K562 (cell line): Measurements from ENCODE around the gene USP24. TPM values are rescaled to one million over a fixed set of nuclear protein-coding genes. Genes with fewer than 3 reads are reported as not detected.

Source experiments
- ATAC-seq: fragments of 200-7000 bp; cut with Tn5 transposase; 3 replicates; pipeline ENCODE4 v1.9.1; 2020; ENCODE audit warnings: moderate library complexity
- BruUV-seq: library from RNA; stranded (reverse); fragments of 400-500 nt; replicated peaks from 2 replicates; lab custom pipeline; 2021; lab: Mats Ljungman, UMichigan
- CTCF ChIA-PET: fragments of 300-600 bp; formaldehyde crosslinking; extraction: SDS; loops from one replicate; lab custom pipeline; 2021; ENCODE audit warnings: low intra/inter-chr PET ratio; lab: Yijun Ruan, JAX
- POLR2A ChIA-PET: fragments of 300-600, 350-650 bp; sonication (Branson Sonifier 250); formaldehyde crosslinking; extraction: SDS; loops from one replicate; lab custom pipeline; 2021; ENCODE audit warnings: antibody characterized with exemption, inconsistent platforms; lab: Yijun Ruan, JAX
- DNase-seq, 4 experiments: peaks; one replicate each; pipeline versions ENCODE4 v3.0.0 to v3.0.0-alpha.2; 2011 to 2018; ENCODE audit warnings: low spot score in 3 of 4, mixed read lengths in 3 of 4; ENCODE audit errors: extremely low read depth in 1 of 4
- FAIRE-seq: peaks from 2 replicates; lab custom pipeline; 2011; peaks lifted over from hg19 to GRCh38; lab: Jason Lieb, UNC
- H2AFZ ChIP-seq: 2 replicates; pipeline ENCODE4 v1.6.0; 2011; ENCODE audit warnings: low read depth, low read length, control low read depth, inconsistent platforms
- H3K27ac ChIP-seq: fragments of 200-600 bp; 3 replicates; pipeline ENCODE4 v1.8.0; 2011; ENCODE audit warnings: low read depth, mild to moderate bottlenecking, control low read depth, inconsistent platforms, low read length, moderate library complexity, mixed read lengths; ENCODE audit errors: extremely low read depth
- H3K27me3 ChIP-seq, 2 experiments: fragments of 300-600 bp in 1 of 2; 2 replicates in 1 of 2; 3 replicates in 1 of 2; pipeline versions ENCODE4 v1.6.0 to v1.8.0; 2011; ENCODE audit warnings: inconsistent platforms in 2 of 2, low read length in 2 of 2, mild to moderate bottlenecking in 1 of 2, mixed read lengths in 1 of 2, moderate library complexity in 1 of 2; ENCODE audit not compliant: control insufficient read depth in 2 of 2, insufficient read depth in 2 of 2
- H3K36me3 ChIP-seq: fragments of 300-600 bp; 3 replicates; pipeline ENCODE4 v1.8.0; 2011; ENCODE audit warnings: mild to moderate bottlenecking, low read length, inconsistent platforms; ENCODE audit not compliant: control insufficient read depth, insufficient read depth
- H3K4me1 ChIP-seq, 2 experiments: fragments of 200-600 bp in 1 of 2; replicated peaks in 1 of 2; 2 replicates in 1 of 2; 3 replicates in 1 of 2; pipeline versions ENCODE4 v1.5.1 to v1.8.0; 2011; ENCODE audit warnings: inconsistent platforms in 2 of 2, low read length in 2 of 2, mild to moderate bottlenecking in 1 of 2, mixed read lengths in 1 of 2, moderate library complexity in 1 of 2; ENCODE audit not compliant: control insufficient read depth in 2 of 2, insufficient read depth in 2 of 2
- H3K4me2 ChIP-seq: 2 replicates; pipeline ENCODE4 v1.6.1; 2011; ENCODE audit warnings: low read length, control low read depth, inconsistent platforms, mixed read lengths; ENCODE audit not compliant: insufficient read depth
- H3K4me3 ChIP-seq: fragments of 200-600 bp; sonication (generic), shearing (Covaris generic); 2 replicates; pipeline ENCODE4 v1.5.1; 2016; ENCODE audit warnings: control low read depth, inconsistent platforms
- H3K79me2 ChIP-seq: fragments of 200-600 bp; 3 replicates; pipeline ENCODE4 v1.8.0; 2011; ENCODE audit warnings: low read length, inconsistent platforms; ENCODE audit not compliant: control insufficient read depth, insufficient read depth
- H3K9ac ChIP-seq, 2 experiments: 2 replicates each; pipeline versions ENCODE4 v1.6.0 to v1.6.1; 2011; ENCODE audit warnings: low read depth in 2 of 2, low read length in 2 of 2, control low read depth in 1 of 2, inconsistent platforms in 1 of 2, mild to moderate bottlenecking in 1 of 2, mixed read lengths in 1 of 2; ENCODE audit not compliant: insufficient read depth in 1 of 2
- H3K9me1 ChIP-seq: one replicate; pipeline ENCODE4 v1.6.0; 2011; ENCODE audit warnings: inconsistent platforms, mild to moderate bottlenecking, low read length, moderate library complexity; ENCODE audit not compliant: control insufficient read depth, insufficient read depth
- H3K9me3 ChIP-seq: replicated peaks from 2 replicates; pipeline ENCODE4 v1.5.1; 2011; ENCODE audit warnings: low read depth, low read length, inconsistent platforms; ENCODE audit not compliant: control insufficient read depth, insufficient read depth
- H4K20me1 ChIP-seq: replicated peaks from 2 replicates; pipeline ENCODE4 v1.6.1; 2011; ENCODE audit warnings: low read length, inconsistent platforms, mixed read lengths; ENCODE audit not compliant: control insufficient read depth, insufficient read depth
- CSDE1 ChIP-seq, 2 experiments: fragments of 450-650 bp; IDR thresholded peaks; 2 replicates each; pipeline ENCODE4 v1.6.1; 2016; ENCODE audit warnings: mild to moderate bottlenecking in 1 of 2
- MXI1 ChIP-seq: IDR thresholded peaks from 2 replicates; pipeline ENCODE4 v1.6.1; 2011; ENCODE audit warnings: low read depth, mild to moderate bottlenecking, improper control_type of control experiment, low read length
- POLR2H ChIP-seq: IDR thresholded peaks from 2 replicates; pipeline ENCODE4 v1.6.1; 2016; ENCODE audit warnings: missing genetic modification characterization, low read depth, mild to moderate bottlenecking, control low read depth, missing compliant biosample characterization, moderate library complexity
- TAF9B ChIP-seq: fragments of 450-650 bp; IDR thresholded peaks from 2 replicates; pipeline ENCODE4 v1.6.1; 2018; ENCODE audit warnings: mild to moderate bottlenecking; ENCODE audit not compliant: partially characterized antibody
- TCF3 ChIP-seq: sonication (generic); formaldehyde crosslinking; IDR thresholded peaks from 2 replicates; pipeline ENCODE4 v1.4.0; 2020; ENCODE audit warnings: mild to moderate bottlenecking, missing genetic modification reagents
- ZNF445 ChIP-seq: fragments of 250-450 bp; sonication (Bioruptor Pico); IDR thresholded peaks from 2 replicates; pipeline ENCODE4 v1.4.0; 2020; ENCODE audit warnings: low read depth, mild to moderate bottlenecking, moderate library complexity
- WGBS: fragments of 100-300 bp; shearing (Covaris generic); methylation state at CpG from one replicate; pipeline ENCODE4 v1.1.6; 2016; ENCODE audit warnings: low coverage, mixed read lengths; ENCODE audit not compliant: insufficient coverage; ENCODE audit errors: missing lambda C conversion rate; 5-methylcytosine and 5-hydroxymethylcytosine counted together
- in situ Hi-C: fragments of 300-500 bp; cut with MboI; formaldehyde crosslinking; loops from 4 replicates; pipeline ENCODE4 v1.15.0; 2018; ENCODE audit warnings: inconsistent platforms, mixed read lengths
- intact Hi-C: fragments of 100-400 bp; cut with micrococcal nuclease; formaldehyde crosslinking; loops from 2 replicates; pipeline ENCODE4 v1.14.2; 2022
- polyA plus RNA-seq, 8 experiments: library from polyadenylated mRNA; depleted of rRNA in 4 of 8; stranded (reverse) in 5 of 8; unstranded in 3 of 8; fragments of >200 nt; fragmentation: Nextera tagmentation in 2 of 8; fragmentation: Illumina TruSeq in 1 of 8; extraction: Ambion mirVana in 2 of 8; extraction: Trizol in 1 of 8; gene quantifications; 2 replicates each; pipeline versions ENCODE4 v1.2.1 to v1.2.3, GENCODE V29; 2011 to 2014; ENCODE audit warnings: inconsistent platforms in 1 of 8, missing spikeins in 1 of 8
- total RNA-seq, 7 experiments: library from RNA; depleted of rRNA in 6 of 7; stranded (reverse); fragments of >200 nt in 6 of 7; fragmentation: Illumina TruSeq in 2 of 7; extraction: Trizol in 2 of 7; gene quantifications; 2 replicates each; pipeline versions ENCODE4 v1.2.1 to v1.2.3, GENCODE V29; 2011 to 2021; ENCODE audit warnings: low replicate concordance in 1 of 7
- TF ChIP-seq, protein P1 (sequence below), 2 experiments: fragments of 200-800 bp in 1 of 2; sonication (Bioruptor generic) in 1 of 2; sonication (generic) in 1 of 2; formaldehyde crosslinking in 1 of 2; IDR thresholded peaks in 1 of 2; conservative IDR thresholded peaks in 1 of 2; 2 replicates each; pipeline versions ENCODE4 v1.5.0 to v1.6.1; 2016 to 2020; ENCODE audit warnings: missing compliant biosample characterization in 1 of 2, missing genetic modification characterization in 1 of 2, missing genetic modification reagents in 1 of 2
- TF ChIP-seq, protein P2 (sequence below): fragments of 450-650 bp; IDR thresholded peaks from 2 replicates; pipeline ENCODE4 v1.6.1; 2016; ENCODE audit warnings: mild to moderate bottlenecking
- TF ChIP-seq, protein P3 (sequence below): fragments of 250-450 bp; sonication (Bioruptor Pico); IDR thresholded peaks from 2 replicates; pipeline ENCODE4 v1.5.0; 2021
- TF ChIP-seq, protein P4 (sequence below): fragments of 250-450 bp; sonication (Bioruptor Pico); IDR thresholded peaks from 2 replicates; pipeline ENCODE4 v1.5.0; 2021; ENCODE audit warnings: mild to moderate bottlenecking, borderline replicate concordance

The USP24 gene
- total and polyA plus RNA-seq, 9 of the 15 experiments (the other 6 are each of a cell fraction or from before 2014, with no cell fraction given), result 7.7 to 62.6 (median 36.8) TPM

DNA sequence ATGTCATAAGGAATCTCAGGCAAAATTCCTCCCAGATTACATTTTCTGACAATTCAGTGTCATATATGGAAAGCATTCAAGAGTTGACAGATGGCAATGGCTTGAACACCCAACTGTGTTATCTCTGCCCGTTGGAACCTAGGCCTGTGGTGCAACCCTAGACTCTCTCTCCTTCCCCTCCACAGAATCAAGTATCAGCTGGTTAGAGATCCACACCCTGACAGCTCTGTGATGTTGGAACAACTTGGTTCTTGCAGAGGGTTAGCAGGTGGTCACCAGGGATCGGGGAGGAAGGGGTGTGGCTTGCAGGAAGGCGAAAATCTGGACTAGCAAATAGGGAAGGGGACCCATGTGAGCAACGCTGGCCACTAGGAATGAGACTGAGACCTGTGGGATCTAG lies 149.5 kb downstream of the USP24 start (continued):
- TF ChIP-seq POLR2H (tag) (no peak), CSDE1 (IDR thresholded peaks at IDR 0.05) (no peak)
- TF ChIP-seq, protein P1, sequence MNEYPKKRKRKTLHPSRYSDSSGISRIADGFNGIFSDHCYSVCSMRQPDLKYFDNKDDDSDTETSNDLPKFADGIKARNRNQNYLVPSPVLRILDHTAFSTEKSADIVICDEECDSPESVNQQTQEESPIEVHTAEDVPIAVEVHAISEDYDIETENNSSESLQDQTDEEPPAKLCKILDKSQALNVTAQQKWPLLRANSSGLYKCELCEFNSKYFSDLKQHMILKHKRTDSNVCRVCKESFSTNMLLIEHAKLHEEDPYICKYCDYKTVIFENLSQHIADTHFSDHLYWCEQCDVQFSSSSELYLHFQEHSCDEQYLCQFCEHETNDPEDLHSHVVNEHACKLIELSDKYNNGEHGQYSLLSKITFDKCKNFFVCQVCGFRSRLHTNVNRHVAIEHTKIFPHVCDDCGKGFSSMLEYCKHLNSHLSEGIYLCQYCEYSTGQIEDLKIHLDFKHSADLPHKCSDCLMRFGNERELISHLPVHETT (CRISPR knock-in tag; conservative IDR thresholded peaks at IDR 0.05 in 1 of 2, IDR thresholded peaks at IDR 0.05 in 1 of 2), result no peak

DNA sequence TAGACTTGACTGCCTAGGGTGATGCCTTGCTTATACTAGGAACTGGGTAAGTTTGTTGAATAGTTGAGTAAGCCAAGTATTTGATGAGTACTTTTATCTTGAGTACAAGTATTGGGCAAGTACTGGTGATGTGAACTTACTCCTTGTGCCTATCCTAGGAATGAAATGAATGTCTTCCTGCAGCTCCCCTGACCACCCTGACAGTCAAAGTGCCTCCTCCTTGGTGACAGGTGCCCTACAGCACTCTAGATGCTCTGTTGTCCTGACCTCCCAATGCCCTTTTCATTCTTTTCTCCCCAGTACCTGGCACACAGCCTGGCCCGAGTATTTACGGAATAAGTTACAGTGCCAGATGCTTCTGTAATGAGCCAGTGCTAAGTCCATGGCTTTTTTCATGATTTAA lies 150.3 kb downstream of the USP24 start:
- Histone ChIP-seq H3K4me1 (peaks cover 0 to 8% of the 10 kb centered on the region in 2 experiments; a peak in 2 of 5 replicates), H3K9me3 (no peaks in the 10 kb centered on the region), H4K20me1 (peaks cover 3% of the 10 kb centered on the region; the same call in 1 of the 2 replicates), H3K9me1 (no peaks in the 10 kb centered on the region), H3K9ac (no peak overlapping the region), H3K4me3 (no peak overlapping the region), H3K79me2 (no peaks in the 10 kb centered on the region), H3K27ac (no peak overlapping the region), H3K27me3 (no peaks in the 10 kb centered on the region), H2AFZ (no peak overlapping the region), H3K36me3 (peaks cover 94% of the 10 kb centered on the region), H3K4me2 (no peak overlapping the region)
- in situ Hi-C loops (loop anchor here (5.0 kb wide), 1 partner anchor 37 kb away; no protein-coding TSS in a partner anchor), intact Hi-C loops (no loop called here)
- no peak for ATAC-seq
- no peak for DNase-seq
- CTCF ChIA-PET, result no interaction called here
- 90% methylated on average over 2 of the region's 2 CpGs for WGBS
- TF ChIP-seq, protein P2, sequence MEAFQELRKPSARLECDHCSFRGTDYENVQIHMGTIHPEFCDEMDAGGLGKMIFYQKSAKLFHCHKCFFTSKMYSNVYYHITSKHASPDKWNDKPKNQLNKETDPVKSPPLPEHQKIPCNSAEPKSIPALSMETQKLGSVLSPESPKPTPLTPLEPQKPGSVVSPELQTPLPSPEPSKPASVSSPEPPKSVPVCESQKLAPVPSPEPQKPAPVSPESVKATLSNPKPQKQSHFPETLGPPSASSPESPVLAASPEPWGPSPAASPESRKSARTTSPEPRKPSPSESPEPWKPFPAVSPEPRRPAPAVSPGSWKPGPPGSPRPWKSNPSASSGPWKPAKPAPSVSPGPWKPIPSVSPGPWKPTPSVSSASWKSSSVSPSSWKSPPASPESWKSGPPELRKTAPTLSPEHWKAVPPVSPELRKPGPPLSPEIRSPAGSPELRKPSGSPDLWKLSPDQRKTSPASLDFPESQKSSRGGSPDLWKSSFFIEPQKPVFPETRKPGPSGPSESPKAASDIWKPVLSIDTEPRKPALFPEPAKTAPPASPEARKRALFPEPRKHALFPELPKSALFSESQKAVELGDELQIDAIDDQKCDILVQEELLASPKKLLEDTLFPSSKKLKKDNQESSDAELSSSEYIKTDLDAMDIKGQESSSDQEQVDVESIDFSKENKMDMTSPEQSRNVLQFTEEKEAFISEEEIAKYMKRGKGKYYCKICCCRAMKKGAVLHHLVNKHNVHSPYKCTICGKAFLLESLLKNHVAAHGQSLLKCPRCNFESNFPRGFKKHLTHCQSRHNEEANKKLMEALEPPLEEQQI, result no peak
- TF ChIP-seq ZNF445 (no peak), TAF9B (no peak), TCF3 (CRISPR knock-in tag) (no peak), MXI1 (no peak)
- TF ChIP-seq, protein P3, sequence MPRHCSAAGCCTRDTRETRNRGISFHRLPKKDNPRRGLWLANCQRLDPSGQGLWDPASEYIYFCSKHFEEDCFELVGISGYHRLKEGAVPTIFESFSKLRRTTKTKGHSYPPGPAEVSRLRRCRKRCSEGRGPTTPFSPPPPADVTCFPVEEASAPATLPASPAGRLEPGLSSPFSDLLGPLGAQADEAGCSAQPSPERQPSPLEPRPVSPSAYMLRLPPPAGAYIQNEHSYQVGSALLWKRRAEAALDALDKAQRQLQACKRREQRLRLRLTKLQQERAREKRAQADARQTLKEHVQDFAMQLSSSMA, result no peak
- TF ChIP-seq, protein P4, sequence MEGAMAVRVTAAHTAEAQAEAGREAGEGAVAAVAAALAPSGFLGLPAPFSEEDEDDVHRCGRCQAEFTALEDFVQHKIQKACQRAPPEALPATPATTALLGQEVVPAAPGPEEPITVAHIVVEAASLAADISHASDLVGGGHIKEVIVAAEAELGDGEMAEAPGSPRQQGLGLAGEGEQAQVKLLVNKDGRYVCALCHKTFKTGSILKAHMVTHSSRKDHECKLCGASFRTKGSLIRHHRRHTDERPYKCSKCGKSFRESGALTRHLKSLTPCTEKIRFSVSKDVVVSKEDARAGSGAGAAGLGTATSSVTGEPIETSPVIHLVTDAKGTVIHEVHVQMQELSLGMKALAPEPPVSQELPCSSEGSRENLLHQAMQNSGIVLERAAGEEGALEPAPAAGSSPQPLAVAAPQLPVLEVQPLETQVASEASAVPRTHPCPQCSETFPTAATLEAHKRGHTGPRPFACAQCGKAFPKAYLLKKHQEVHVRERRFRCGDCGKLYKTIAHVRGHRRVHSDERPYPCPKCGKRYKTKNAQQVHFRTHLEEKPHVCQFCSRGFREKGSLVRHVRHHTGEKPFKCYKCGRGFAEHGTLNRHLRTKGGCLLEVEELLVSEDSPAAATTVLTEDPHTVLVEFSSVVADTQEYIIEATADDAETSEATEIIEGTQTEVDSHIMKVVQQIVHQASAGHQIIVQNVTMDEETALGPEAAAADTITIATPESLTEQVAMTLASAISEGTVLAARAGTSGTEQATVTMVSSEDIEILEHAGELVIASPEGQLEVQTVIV (CRISPR knock-in tag), result no peak
- no TSS peak for BruUV-seq
- FAIRE-seq, result no peak
- POLR2A ChIA-PET, result interaction anchor here (0.6 to 2.5 kb wide), 5 partner anchors 9 to 252 kb away, joined by 3 to 12 read pairs (median 3); no protein-coding TSS in a partner anchor
